Tibial nerve (tissue), 4 donors: ENCODE data around the gene RCOR1.

Source experiments
- EP300 ChIP-seq, 2 donors: sonication (generic); formaldehyde crosslinking; IDR thresholded peaks; one replicate each; pipeline ENCODE4 v1.6.1; 2017; ENCODE audit warnings: antibody characterized with exemption in 2 of 2, mild to moderate bottlenecking in 1 of 2
- POLR2A ChIP-seq, 2 donors: fragments of 450-650 bp; IDR thresholded peaks; one replicate each; pipeline ENCODE4 v1.6.1; 2017; ENCODE audit warnings: antibody characterized with exemption in 2 of 2, mild to moderate bottlenecking in 2 of 2, moderate library complexity in 2 of 2
- TF ChIP-seq, protein P1 (sequence below), 5 experiments: fragments of 200-600 bp in 3 of 5; fragments of 450-650 bp in 2 of 5; sonication (generic) in 3 of 5; IDR thresholded peaks; one replicate each; pipeline ENCODE4 v1.5.1; 2016 to 2019; ENCODE audit warnings: antibody characterized with exemption in 5 of 5, mild to moderate bottlenecking in 3 of 5, moderate library complexity in 2 of 5

DNA sequence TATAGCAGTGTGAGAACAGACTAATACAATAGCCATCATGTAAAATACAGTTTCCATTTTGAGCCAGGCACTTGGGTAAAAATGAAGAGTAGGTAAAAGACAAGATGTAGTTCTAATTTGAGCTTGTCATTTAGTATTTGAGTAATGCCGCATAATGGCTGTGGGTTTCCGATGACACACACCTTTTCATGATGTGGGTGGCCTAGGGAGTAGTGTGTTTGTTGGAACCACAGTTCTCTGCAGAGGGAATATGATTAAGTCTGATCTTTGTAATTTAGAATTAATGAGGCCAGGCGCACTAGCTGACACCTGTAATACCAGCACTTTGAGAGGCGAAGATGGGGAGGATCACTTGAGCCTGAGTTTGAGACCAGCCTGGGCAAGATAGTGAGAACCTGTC, 61.8 kb downstream of the RCOR1 start:
- TF ChIP-seq, protein P1, sequence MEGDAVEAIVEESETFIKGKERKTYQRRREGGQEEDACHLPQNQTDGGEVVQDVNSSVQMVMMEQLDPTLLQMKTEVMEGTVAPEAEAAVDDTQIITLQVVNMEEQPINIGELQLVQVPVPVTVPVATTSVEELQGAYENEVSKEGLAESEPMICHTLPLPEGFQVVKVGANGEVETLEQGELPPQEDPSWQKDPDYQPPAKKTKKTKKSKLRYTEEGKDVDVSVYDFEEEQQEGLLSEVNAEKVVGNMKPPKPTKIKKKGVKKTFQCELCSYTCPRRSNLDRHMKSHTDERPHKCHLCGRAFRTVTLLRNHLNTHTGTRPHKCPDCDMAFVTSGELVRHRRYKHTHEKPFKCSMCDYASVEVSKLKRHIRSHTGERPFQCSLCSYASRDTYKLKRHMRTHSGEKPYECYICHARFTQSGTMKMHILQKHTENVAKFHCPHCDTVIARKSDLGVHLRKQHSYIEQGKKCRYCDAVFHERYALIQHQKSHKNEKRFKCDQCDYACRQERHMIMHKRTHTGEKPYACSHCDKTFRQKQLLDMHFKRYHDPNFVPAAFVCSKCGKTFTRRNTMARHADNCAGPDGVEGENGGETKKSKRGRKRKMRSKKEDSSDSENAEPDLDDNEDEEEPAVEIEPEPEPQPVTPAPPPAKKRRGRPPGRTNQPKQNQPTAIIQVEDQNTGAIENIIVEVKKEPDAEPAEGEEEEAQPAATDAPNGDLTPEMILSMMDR (IDR thresholded peaks at IDR 0.05), result no peak
- TF ChIP-seq POLR2A (IDR thresholded peaks at IDR 0.05), result no peak
- TF ChIP-seq EP300 (IDR thresholded peaks at IDR 0.05), result no peak
